IMR-90 (cell line): ENCODE measurements around the gene DISC1. TPM values are rescaled to one million over a fixed set of nuclear protein-coding genes. Genes with fewer than 3 reads are reported as not detected.
"Not testable (repeated sequence)": the region's sequence is repeated elsewhere in the genome, so short reads cannot be mapped to it uniquely, and the experiment has no call there.

Experiments used
- ATAC-seq: fragments of 200-7000 bp; cut with Tn5 transposase; 2 replicates; pipeline ENCODE4 v1.9.1; 2020; ENCODE audit warnings: low read depth, mild to moderate bottlenecking, moderate library complexity
- BruUV-seq: library from RNA; stranded (reverse); fragments of 400-500 nt; replicated peaks from 2 replicates; lab custom pipeline; 2021; lab: Mats Ljungman, UMichigan
- CTCF ChIA-PET: fragments of 300-600 bp; formaldehyde crosslinking; extraction: SDS; loops from one replicate; lab custom pipeline; 2021; ENCODE audit warnings: antibody characterized with exemption; lab: Yijun Ruan, JAX
- POLR2A ChIA-PET: fragments of 300-600 bp; sonication (Branson Sonifier 250); formaldehyde crosslinking; loops from one replicate; lab custom pipeline; 2022; ENCODE audit warnings: antibody characterized with exemption; ENCODE audit not compliant: unreplicated experiment; lab: Charles Lee
- DNase-seq: peaks from one replicate; pipeline ENCODE4 v3.0.0; 2013
- H2AFZ ChIP-seq: replicated peaks from 2 replicates; pipeline ENCODE3; 2013; ENCODE audit warnings: low read length, mild to moderate bottlenecking; ENCODE audit not compliant: poor library complexity
- H2AK5ac ChIP-seq: 2 replicates; pipeline ENCODE4 v1.6.1; 2013; ENCODE audit warnings: low read depth, low read length, inconsistent platforms
- H2AK9ac ChIP-seq: replicated peaks from 2 replicates; pipeline ENCODE3; 2013; ENCODE audit warnings: mild to moderate bottlenecking, low read depth, low read length, moderate library complexity; ENCODE audit not compliant: poor library complexity
- H2BK120ac ChIP-seq: 2 replicates; pipeline ENCODE4 v1.6.1; 2013; ENCODE audit warnings: low read depth, low read length, inconsistent platforms
- H2BK15ac ChIP-seq: 3 replicates; pipeline ENCODE4 v1.6.1; 2013; ENCODE audit warnings: low read depth, low read length, inconsistent platforms
- H2BK20ac ChIP-seq: 2 replicates; pipeline ENCODE4 v1.6.1; 2013; ENCODE audit warnings: low read depth, mild to moderate bottlenecking, inconsistent platforms, low read length, moderate library complexity
- H2BK5ac ChIP-seq: 2 replicates; pipeline ENCODE4 v1.6.1; 2013; ENCODE audit warnings: mild to moderate bottlenecking, low read depth, low read length, inconsistent platforms; ENCODE audit not compliant: poor library complexity, severe bottlenecking
- H3K14ac ChIP-seq: replicated peaks from 2 replicates; pipeline ENCODE4 v1.6.1; 2013; ENCODE audit warnings: low read depth, low read length, inconsistent platforms
- H3K18ac ChIP-seq: 2 replicates; pipeline ENCODE4 v1.6.1; 2013; ENCODE audit warnings: low read depth, low read length, control low read depth
- H3K23ac ChIP-seq: 2 replicates; pipeline ENCODE4 v1.6.1; 2013; ENCODE audit warnings: low read depth, low read length, inconsistent platforms
- H3K27ac ChIP-seq: 2 replicates; pipeline ENCODE4 v1.5.1; 2013; ENCODE audit warnings: mild to moderate bottlenecking, control low read depth, low read length; ENCODE audit not compliant: insufficient read depth
- H3K27me3 ChIP-seq: 2 replicates; pipeline ENCODE4 v1.6.1; 2013; ENCODE audit warnings: low read length; ENCODE audit not compliant: control insufficient read depth, insufficient read depth
- H3K36me3 ChIP-seq: 2 replicates; pipeline ENCODE4 v1.6.1; 2013; ENCODE audit warnings: low read length, mixed read lengths; ENCODE audit not compliant: control insufficient read depth, insufficient read depth
- H3K4ac ChIP-seq: 2 replicates; pipeline ENCODE4 v1.6.1; 2013; ENCODE audit warnings: low read depth, low read length, inconsistent platforms
- H3K4me1 ChIP-seq: 2 replicates; pipeline ENCODE4 v1.6.1; 2013; ENCODE audit warnings: low read length, mixed read lengths; ENCODE audit not compliant: control insufficient read depth, insufficient read depth
- H3K4me2 ChIP-seq: 2 replicates; pipeline ENCODE4 v1.6.1; 2013; ENCODE audit warnings: low read depth, mild to moderate bottlenecking, control low read depth, low read length, moderate library complexity
- H3K4me3 ChIP-seq: 2 replicates; pipeline ENCODE4 v1.5.1; 2013; ENCODE audit warnings: low read depth, mild to moderate bottlenecking, control low read depth, low read length, moderate library complexity; ENCODE audit not compliant: insufficient read depth
- H3K56ac ChIP-seq: 2 replicates; pipeline ENCODE4 v1.6.1; 2013; ENCODE audit warnings: low read length, inconsistent platforms; ENCODE audit not compliant: insufficient read depth; ENCODE audit errors: extremely low read depth
- H3K79me1 ChIP-seq, 2 experiments: 2 replicates each; pipeline ENCODE4 v1.6.1; 2013; ENCODE audit warnings: low read length in 2 of 2, inconsistent platforms in 1 of 2, low read depth in 1 of 2
- H3K9ac ChIP-seq: 2 replicates; pipeline ENCODE4 v1.6.1; 2013; ENCODE audit warnings: low read depth, low read length, control low read depth
- H3K9me1 ChIP-seq: 2 replicates; pipeline ENCODE4 v1.6.1; 2013; ENCODE audit warnings: low read length, inconsistent platforms; ENCODE audit not compliant: insufficient read depth
- H3K9me3 ChIP-seq: 2 replicates; pipeline ENCODE4 v1.6.1; 2013; ENCODE audit warnings: low read length; ENCODE audit not compliant: control insufficient read depth, insufficient read depth
- H4K20me1 ChIP-seq: 2 replicates; pipeline ENCODE4 v1.6.1; 2013; ENCODE audit warnings: low read length, inconsistent platforms; ENCODE audit not compliant: insufficient read depth
- H4K5ac ChIP-seq: 2 replicates; pipeline ENCODE4 v1.6.1; 2013; ENCODE audit warnings: mild to moderate bottlenecking, low read depth, low read length, control low read depth
- H4K8ac ChIP-seq, 2 experiments: 2 replicates each; pipeline ENCODE4 v1.6.1; 2013; ENCODE audit warnings: low read depth in 2 of 2, low read length in 2 of 2, control low read depth in 1 of 2, inconsistent platforms in 1 of 2
- H4K91ac ChIP-seq: 2 replicates; pipeline ENCODE4 v1.6.1; 2013; ENCODE audit warnings: low read depth, low read length, inconsistent platforms; ENCODE audit not compliant: insufficient read depth
- BHLHE40 ChIP-seq: fragments of 150-350 bp; IDR thresholded peaks from 2 replicates; pipeline ENCODE4 v1.6.1; 2016; ENCODE audit warnings: mild to moderate bottlenecking, low read depth, low read length
- CHD1 ChIP-seq: IDR thresholded peaks from 2 replicates; pipeline ENCODE4 v1.6.1; 2012; ENCODE audit warnings: low read depth, low read length, improper control_type of control experiment
- RAD21 ChIP-seq: IDR thresholded peaks from 2 replicates; pipeline ENCODE4 v1.6.1; 2012; ENCODE audit warnings: low read length, improper control_type of control experiment
- WGBS, 2 experiments: methylation state at CpG; one replicate each; pipeline versions ENCODE4 v1.1.5 to v1.1.7; 2013; ENCODE audit warnings: missing lambda C conversion rate in 2 of 2; ENCODE audit not compliant: insufficient read length in 1 of 2; ENCODE audit errors: extremely low coverage in 2 of 2; 5-methylcytosine and 5-hydroxymethylcytosine counted together
- dilution Hi-C: fragments of 300-500 bp; cut with HindIII; formaldehyde crosslinking; loops from one replicate; pipeline ENCODE4 v1.14.3; 2018; ENCODE audit warnings: low sequenced_read_pairs; ENCODE audit not compliant: unreplicated experiment
- in situ Hi-C: fragments of 300-500 bp; cut with MboI; formaldehyde crosslinking; loops from 3 replicates; pipeline ENCODE4 v1.14.3; 2019; ENCODE audit warnings: low sequenced_read_pairs, inconsistent platforms, mixed read lengths
- intact Hi-C: fragments of 100-400 bp; cut with micrococcal nuclease; formaldehyde crosslinking; loops from 2 replicates; pipeline ENCODE4 v1.10.0; 2022
- polyA plus RNA-seq, 3 experiments: library from polyadenylated mRNA; depleted of rRNA; stranded (reverse); fragments of >200 nt; gene quantifications; 2 replicates each; pipeline ENCODE4 v1.2.3, GENCODE V29; 2012; ENCODE audit warnings: low replicate concordance in 1 of 3
- total RNA-seq: library from RNA; depleted of rRNA; stranded (reverse); fragments of >200 nt; gene quantifications from 2 replicates; pipeline ENCODE4 v1.2.3, GENCODE V29; 2012
- TF ChIP-seq, protein P1 (sequence below): fragments of 150-350 bp; IDR thresholded peaks from 2 replicates; pipeline ENCODE4 v1.6.1; 2017; ENCODE audit warnings: mild to moderate bottlenecking, antibody characterized with exemption, low read length, low read depth

Gene DISC1
- total and polyA plus RNA-seq, 2 of the 4 experiments (the other 2 are of a cell fraction): 2.2 to 7.0 TPM

- Histone ChIP-seq H3K4ac (no peak overlapping the region), H2AFZ (no peak overlapping the region), H3K36me3 (0 out of 2 replicates have a peak, but pooled peaks cover 2% of the 10 kb centered on the region), H4K20me1 (peaks cover 3% of the 10 kb centered on the region; the same call in 1 of the 2 replicates), H3K9me1 (peaks cover 3% of the 10 kb centered on the region; the same call in 1 of the 2 replicates), H3K4me3 (no peak overlapping the region), H2AK9ac (no peak overlapping the region), H4K5ac (no peak overlapping the region), H3K27me3 (no peaks in the 10 kb centered on the region), H4K8ac (no peak overlapping the region), H3K56ac (no peak overlapping the region), H3K79me1 (peaks cover 5 to 24% of the 10 kb centered on the region in 2 experiments), H3K4me2 (no peak overlapping the region), H2BK5ac (no peak overlapping the region), H3K23ac (no peak overlapping the region), H2BK20ac (no peak overlapping the region), H4K91ac (no peak overlapping the region), H2BK120ac (no peak overlapping the region), H2BK15ac (no peak overlapping the region), H3K4me1 (peaks cover 3% of the 10 kb centered on the region; the same call in 1 of the 2 replicates), H3K9me3 (no peaks in the 10 kb centered on the region), H3K14ac (no peak overlapping the region), H3K9ac (no peak overlapping the region), H2AK5ac (no peak overlapping the region), H3K27ac (no peak overlapping the region), H3K18ac (no peak overlapping the region)
- TF ChIP-seq BHLHE40 (no peak), RAD21 (no peak), CHD1 (no peak)
- TF ChIP-seq, protein P1, sequence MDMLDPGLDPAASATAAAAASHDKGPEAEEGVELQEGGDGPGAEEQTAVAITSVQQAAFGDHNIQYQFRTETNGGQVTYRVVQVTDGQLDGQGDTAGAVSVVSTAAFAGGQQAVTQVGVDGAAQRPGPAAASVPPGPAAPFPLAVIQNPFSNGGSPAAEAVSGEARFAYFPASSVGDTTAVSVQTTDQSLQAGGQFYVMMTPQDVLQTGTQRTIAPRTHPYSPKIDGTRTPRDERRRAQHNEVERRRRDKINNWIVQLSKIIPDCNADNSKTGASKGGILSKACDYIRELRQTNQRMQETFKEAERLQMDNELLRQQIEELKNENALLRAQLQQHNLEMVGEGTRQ: no peak
- intact Hi-C loops: no loop called here
- BruUV-seq: no TSS peak
- ATAC-seq: no peak
- in situ Hi-C loops: no loop called here
- WGBS, 2 experiments: no CpG with 5 or more reads among the region's 1 CpG
- dilution Hi-C loops: no loop called here
- ChIA-PET CTCF (no interaction called here), POLR2A (no interaction called here)
- DNase-seq: peak; percentile 11
Observed at GRCh38 chr1:231639819-231640218, 13.2 kb downstream of the DISC1 start.

DNA sequence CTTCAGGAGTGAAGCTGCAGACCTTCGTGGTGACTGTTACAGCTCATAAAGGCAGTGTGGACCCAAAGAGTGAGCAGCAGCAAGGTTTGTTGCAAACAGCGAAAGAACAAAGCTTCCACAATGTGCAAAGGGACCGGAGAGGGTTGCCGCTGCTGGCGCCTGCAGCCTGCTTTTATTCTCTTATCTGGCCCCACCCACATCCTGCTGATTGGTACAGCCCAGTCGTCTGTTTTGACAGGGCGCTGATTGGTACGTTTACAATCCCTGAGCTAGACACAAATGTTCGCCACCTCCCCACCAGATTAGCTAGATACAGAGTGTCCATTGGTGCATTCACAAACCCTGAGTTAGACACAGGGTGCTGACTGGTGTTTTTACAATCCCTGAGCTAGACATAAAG, 14.9 kb downstream of the DISC1 start:
- H3K4me1 ChIP-seq, H3K23ac ChIP-seq, H3K4me3 ChIP-seq, H2AK5ac ChIP-seq, H4K8ac ChIP-seq, H2BK120ac ChIP-seq, in situ Hi-C loops, H3K27ac ChIP-seq, ATAC-seq, H4K5ac ChIP-seq, CTCF ChIA-PET, intact Hi-C loops, H3K4me2 ChIP-seq, H3K18ac ChIP-seq, H3K9me1 ChIP-seq, H3K4ac ChIP-seq, H2AK9ac ChIP-seq, H3K14ac ChIP-seq, H3K56ac ChIP-seq, POLR2A ChIA-PET, H2AFZ ChIP-seq, DNase-seq, H3K9ac ChIP-seq, H4K20me1 ChIP-seq, H3K9me3 ChIP-seq, H2BK15ac ChIP-seq, H4K91ac ChIP-seq, H2BK5ac ChIP-seq, H3K27me3 ChIP-seq, H2BK20ac ChIP-seq, BruUV-seq, dilution Hi-C loops, H3K36me3 ChIP-seq: not testable (repeated sequence)
- H3K79me1 ChIP-seq: peaks cover 11 to 21% of the 10 kb centered on the region in 2 experiments
- WGBS, 2 experiments: 82% methylated on average over 7 of the region's 9 CpGs; no CpG with 5 or more reads in 1 of the 2 experiments
